Activated CD8-positive, alpha-beta memory T cell treated with anti-CD3 and anti-CD28 coated beads, Interleukin-2, amount 50 U/mL, for 48 hours (primary cell): ENCODE measurements around the gene CDK10.
"Not testable (repeated sequence)": the region's sequence is repeated elsewhere in the genome, so short reads cannot be mapped to it uniquely, and the experiment has no call there.

ENCODE experiments used
- DNase-seq: peaks from one replicate; pipeline ENCODE4 v3.0.0-alpha.2; 2020

The CDK10 gene

GRCh38 chr16:89668790-89669158, 17.7 kb upstream of the CDK10 start:
- DNase-seq = no peak

DNA sequence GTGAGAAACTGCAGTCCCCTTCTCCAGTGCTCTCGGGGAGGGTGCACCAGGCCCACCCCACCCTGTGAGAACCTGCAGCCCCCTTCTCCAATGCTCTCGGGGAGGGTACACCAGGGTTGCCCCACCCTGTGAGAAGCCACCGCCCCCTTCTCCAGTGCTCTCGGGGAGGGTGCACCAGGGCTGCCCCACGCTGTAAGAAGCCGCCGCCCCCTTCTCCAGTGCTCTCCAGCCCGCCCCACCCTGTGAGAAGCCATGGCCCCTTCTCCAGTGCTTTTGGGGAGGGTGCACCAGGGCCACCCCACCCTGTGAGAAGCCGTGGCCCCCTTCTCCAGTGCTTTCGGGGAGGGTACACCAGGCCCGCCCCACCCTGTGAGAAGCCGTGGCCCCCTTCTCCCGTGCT, 16.7 kb upstream of the CDK10 start:
- no peak for DNase-seq

GRCh38 chr16:89670496-89671431, 15.7 kb upstream of the CDK10 start:
- no peak for DNase-seq

GRCh38 chr16:89671565-89671964, 14.9 kb upstream of the CDK10 start:
- DNase-seq = not testable (repeated sequence)

DNA sequence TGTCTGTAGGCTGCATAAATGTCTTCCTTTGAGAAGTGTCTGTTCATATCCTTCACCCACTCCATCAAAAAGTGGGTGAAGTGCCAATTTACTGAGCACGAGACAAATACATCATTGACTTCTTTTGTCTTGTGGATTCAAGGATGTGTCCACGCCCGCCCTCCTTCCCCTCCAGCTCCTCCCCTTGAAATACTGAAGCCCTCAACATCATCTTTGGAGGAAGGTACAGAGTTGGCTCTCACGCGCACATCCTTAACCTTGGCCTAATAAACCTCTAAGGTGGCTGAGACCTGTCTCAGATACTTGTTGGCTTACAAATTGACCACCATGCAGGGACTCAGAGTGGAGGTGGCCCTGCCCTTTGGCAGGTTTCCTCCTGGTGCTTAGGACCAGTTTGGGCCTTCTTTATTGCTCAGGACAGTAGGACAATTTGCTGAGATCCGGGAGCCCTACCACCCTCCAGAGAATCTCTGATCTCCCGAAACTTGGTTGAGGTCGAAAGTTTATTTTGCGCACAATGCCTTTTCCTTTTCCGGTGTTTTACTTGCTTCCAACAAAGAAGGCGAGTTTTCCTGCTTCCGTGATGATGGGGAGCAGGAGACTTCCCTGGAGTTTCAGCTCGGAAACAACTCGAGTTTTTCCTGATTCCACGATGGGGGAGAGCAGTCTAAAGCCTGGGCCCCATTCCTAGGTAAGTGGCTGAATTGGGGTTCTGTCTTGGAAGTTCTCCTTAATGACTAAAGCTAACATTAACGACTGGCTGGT, 14.1 kb upstream of the CDK10 start:
- DNase-seq = no peak

DNA sequence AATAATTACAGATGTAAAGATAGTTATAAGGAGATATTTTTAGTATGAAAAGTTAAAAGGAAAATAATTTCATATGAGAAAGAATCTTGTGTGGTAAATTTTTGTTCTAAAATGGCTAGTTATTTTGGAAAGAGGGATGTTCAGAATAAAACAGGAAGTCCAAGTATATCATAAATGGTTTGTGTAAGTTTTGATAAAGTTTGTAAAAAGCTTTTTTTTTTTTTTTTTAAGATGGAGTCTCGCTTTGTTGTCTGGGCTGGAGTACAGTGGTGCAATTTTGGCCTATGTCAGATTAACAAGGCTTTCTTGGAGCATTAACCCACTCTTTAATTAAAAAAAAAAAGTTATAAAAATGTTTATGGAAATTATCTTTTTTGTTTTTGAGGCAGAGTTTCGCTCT, 8.2 kb upstream of the CDK10 start:
- no peak for DNase-seq

DNA sequence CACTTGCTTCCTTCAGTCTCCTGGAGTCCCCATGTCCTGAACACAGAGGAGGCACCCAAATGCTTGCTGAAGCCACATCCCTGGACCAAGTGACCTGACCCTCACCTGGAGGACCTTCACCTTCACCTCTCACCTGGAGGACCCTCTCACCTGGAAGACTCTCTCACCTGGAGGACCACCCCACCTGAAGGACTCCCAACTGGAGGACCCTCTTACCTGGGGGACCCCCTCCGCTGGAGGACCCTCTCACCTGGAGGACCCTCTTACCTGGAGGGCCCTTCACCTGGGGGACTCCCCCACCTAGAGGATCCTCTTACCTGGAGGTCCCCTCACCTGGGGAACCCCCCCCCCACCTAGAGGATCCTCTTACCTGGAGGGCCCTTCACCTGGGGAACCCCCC, 573 bp upstream of the CDK10 start:
- DNase-seq = no peak

DNA sequence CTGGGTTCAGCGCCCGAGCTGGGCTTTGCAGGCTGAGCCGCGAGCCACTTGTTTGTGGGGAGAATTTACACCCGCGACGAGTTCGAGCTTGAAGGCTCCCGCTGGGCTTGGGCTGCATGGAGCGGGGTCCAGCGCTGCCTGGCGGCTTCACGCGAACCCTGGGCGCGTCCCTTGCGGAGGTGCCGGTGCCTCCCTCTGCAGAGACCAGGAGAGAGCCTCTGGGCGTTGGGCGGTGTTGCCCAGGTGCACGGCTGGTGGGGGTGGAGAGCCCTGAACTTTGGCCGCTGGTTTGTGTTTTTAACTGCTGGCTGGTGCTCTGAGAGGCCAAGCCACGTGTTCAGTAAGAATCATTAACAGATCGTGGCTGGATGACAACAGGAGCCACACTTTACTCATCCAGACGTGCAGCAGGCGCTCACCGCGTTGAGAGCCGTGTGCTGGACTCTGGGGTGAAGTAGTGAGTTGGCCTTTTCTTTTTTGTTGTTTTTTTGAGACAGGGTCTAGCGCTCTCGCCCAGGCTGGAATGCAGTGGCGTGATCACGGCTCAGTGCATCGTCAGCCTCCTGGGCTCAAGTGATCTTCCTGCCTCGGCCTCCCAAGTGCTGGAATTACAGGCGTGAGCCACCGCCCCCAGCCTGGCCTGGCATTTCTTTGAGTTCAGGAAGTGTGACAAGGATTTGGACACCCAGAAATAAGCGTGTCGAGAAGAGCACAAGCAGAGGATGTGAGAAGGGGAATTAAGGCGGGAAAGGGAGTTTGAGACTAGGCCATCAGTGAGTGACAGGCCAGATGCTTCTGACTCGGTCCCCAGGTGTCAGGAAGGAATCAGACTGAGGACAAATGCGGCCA, 827 bp downstream of the CDK10 start:
- DNase-seq = peak; percentile 73

GRCh38 chr16:89688395-89688794, 1.9 kb downstream of the CDK10 start:
- DNase-seq = no peak

- no peak for DNase-seq
These were observed 2.7 kb downstream of the CDK10 start for GRCh38 chr16:89689142-89689541.

DNA sequence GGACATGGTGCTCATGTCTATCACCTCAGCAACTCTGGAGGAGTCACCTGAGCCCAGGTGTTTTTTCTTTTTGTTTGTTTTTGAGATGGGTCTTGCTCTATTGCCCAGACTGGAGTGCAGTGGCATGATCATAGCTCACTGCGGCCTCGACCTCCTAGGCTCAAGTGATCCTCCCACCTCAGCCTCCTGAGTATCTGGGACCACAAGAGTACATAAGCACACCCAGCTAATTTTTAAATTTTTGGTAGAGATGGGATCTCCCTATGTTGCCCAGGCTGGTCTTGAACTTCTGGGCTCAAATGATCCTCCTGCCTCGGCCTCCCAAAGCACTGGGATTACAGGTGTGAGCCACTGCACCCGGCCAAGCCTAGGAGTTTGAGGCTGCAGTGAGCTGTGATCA, 3.1 kb downstream of the CDK10 start:
- not testable (repeated sequence) for DNase-seq

DNA sequence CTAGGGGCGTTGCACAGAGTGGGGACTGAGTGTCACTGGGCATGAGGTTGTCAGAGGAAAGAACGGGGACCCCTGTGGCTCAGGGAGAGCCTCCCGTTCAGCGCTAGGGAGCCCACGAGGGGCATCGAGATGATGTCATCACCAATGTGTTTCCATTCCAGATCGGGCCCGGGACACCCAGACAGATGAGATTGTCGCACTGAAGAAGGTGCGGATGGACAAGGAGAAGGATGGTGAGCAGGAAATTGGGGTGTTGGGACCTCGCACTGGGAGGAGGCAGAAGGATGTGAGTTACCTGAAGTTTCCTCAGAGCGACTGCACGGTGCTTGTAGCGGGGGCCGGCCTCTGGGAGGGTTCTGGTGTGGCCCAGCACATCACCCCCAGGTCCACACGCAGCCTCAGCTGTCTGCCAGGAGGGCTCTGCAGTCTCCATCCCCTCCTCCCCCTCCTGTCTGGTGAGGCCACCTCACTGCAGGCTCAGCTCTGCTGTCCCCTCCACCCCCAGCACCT, 4.0 kb downstream of the CDK10 start:
- DNase-seq = no peak

- no peak for DNase-seq
These were observed 4.9 kb downstream of the CDK10 start for GRCh38 chr16:89691231-89691985.

DNA sequence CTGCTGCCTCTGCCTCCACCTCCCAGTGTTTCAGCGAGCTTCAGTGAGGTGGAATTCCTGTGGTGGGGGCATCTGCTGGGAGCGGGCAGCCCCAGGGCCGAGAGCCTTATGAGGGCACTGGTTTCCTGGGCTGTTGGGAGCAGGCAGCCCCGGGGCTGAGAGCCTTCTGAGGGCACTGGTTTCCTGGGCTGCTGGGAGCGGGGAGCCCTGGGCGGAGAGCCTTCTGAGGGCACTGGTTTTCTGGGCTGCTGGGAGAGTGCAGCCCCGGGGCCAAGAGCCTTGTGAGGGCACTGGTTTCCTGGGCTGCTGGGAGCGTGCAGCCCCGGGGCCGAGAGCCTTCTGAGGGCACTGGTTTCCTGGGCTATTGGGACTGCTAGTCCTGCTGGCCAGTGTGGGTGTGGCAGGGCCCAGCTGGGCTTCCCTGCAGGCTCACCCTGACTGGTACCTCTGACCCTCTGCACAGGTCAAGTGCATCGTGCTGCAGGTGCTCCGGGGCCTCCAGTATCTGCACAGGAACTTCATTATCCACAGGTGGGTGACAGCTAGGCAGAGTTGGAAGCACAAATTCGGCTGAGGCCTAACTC, 5.6 kb downstream of the CDK10 start:
- no peak for DNase-seq

- DNase-seq = no peak
These were observed 6.8 kb downstream of the CDK10 start for GRCh38 chr16:89693289-89693731.

- no peak for DNase-seq
These were observed 7.7 kb downstream of the CDK10 start for GRCh38 chr16:89693931-89694783.

DNA sequence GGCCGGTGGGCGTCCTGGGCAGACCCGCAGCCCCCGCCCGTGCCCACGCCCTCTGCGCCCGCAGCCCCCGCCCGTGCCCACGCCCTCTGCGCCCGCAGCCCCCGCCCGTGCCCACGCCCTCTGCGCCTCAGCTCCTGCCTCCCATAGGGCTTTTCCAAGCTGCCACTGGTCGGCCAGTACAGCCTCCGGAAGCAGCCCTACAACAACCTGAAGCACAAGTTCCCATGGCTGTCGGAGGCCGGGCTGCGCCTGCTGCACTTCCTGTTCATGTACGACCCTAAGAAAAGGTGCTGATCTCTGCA, 8.2 kb downstream of the CDK10 start:
- DNase-seq = not testable (repeated sequence)

DNA sequence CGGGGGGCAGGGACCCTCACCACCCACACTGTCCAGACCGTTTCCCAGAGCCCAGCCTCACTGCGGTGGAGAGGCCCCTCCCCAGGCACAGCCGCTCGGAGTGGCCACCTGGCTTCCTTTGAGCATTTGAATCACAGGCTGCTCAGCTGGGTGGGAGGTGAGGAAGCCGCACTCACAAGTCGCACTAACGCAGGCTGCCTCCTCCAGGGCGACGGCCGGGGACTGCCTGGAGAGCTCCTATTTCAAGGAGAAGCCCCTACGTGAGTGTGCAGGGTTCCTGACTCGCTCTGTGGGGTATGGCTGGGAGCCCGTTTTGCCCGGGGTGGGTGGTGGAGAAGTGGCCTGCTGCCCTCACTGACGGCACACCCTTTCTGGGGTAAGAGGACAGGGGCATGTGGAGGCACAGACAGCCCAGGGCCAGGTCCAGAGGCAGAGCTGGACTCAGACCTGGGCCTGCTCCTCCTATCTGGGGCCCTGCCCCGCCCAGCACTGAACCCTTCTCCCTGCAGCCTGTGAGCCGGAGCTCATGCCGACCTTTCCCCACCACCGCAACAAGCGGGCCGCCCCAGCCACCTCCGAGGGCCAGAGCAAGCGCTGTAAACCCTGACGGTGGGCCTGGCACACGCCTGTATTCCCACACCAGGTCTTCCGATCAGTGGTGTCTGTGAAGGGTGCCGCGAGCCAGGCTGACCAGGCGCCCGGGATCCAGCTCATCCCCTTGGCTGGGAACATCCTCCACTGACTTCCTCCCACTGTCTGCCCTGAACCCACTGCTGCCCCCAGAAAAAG, 8.8 kb downstream of the CDK10 start:
- DNase-seq = no peak

GRCh38 chr16:89695875-89696669, 9.6 kb downstream of the CDK10 start:
- no peak for DNase-seq
